Measurements from ENCODE around the gene PPP1R15B.

Gene PPP1R15B

GRCh38 chr1:204391629-204392028 is 20.0 kb downstream of the PPP1R15B start:
- no peak for TF ChIP-seq RAD21 (IDR thresholded peaks at IDR 0.05; ENCODE audit: low read depth)
- TF ChIP-seq EP300 (IDR thresholded peaks at IDR 0.05; ENCODE audit: borderline replicate concordance) = no peak
- no peak for TF ChIP-seq EGR1 (IDR thresholded peaks at IDR 0.05)
- TF ChIP-seq TCF12 (IDR thresholded peaks at IDR 0.05; ENCODE audit: low read depth) = no peak
- TF ChIP-seq TAF1 (IDR thresholded peaks at IDR 0.05; ENCODE audit: low read depth) = no peak
- no peak for TF ChIP-seq TEAD4 (IDR thresholded peaks at IDR 0.05)
- TF ChIP-seq ZBTB7A (IDR thresholded peaks at IDR 0.05; ENCODE audit: low read depth) = no peak
- TF ChIP-seq YY1 (IDR thresholded peaks at IDR 0.05; ENCODE audit: low read depth) = no peak
- no peak for TF ChIP-seq USF1 (IDR thresholded peaks at IDR 0.05)

GRCh38 chr1:204390751-204391466 is 20.7 kb downstream of the PPP1R15B start:
- TF ChIP-seq RAD21 (IDR thresholded peaks at IDR 0.05; ENCODE audit: low read depth) (no peak), EP300 (IDR thresholded peaks at IDR 0.05; ENCODE audit: borderline replicate concordance) (no peak), FOXM1 (IDR thresholded peaks at IDR 0.05; ENCODE audit: borderline replicate concordance, low read depth) (no peak), TEAD4 (IDR thresholded peaks at IDR 0.05) (no peak), CREB1 (IDR thresholded peaks at IDR 0.05; ENCODE audit: low read depth) (no peak), NFIC (IDR thresholded peaks at IDR 0.05) (no peak), TAF1 (IDR thresholded peaks at IDR 0.05; ENCODE audit: low read depth) (no peak), USF1 (IDR thresholded peaks at IDR 0.05) (no peak), TCF12 (IDR thresholded peaks at IDR 0.05; ENCODE audit: low read depth) (no peak), YY1 (IDR thresholded peaks at IDR 0.05; ENCODE audit: low read depth) (no peak), REST (IDR thresholded peaks at IDR 0.05; ENCODE audit: low read depth) (no peak), CEBPB (IDR thresholded peaks at IDR 0.05) (no peak)

- TF ChIP-seq YY1 (IDR thresholded peaks at IDR 0.05; ENCODE audit: low read depth) = no peak
- no peak for TF ChIP-seq ZBTB7A (IDR thresholded peaks at IDR 0.05; ENCODE audit: low read depth)
- TF ChIP-seq REST (IDR thresholded peaks at IDR 0.05; ENCODE audit: low read depth) = no peak
- TF ChIP-seq MAX (IDR thresholded peaks at IDR 0.05) = no peak
- no peak for TF ChIP-seq CEBPB (IDR thresholded peaks at IDR 0.05)
- no peak for TF ChIP-seq EP300 (IDR thresholded peaks at IDR 0.05; ENCODE audit: borderline replicate concordance)
- no peak for TF ChIP-seq RAD21 (IDR thresholded peaks at IDR 0.05; ENCODE audit: low read depth)
- TF ChIP-seq NFIC (IDR thresholded peaks at IDR 0.05) = no peak
- TF ChIP-seq TCF12 (IDR thresholded peaks at IDR 0.05; ENCODE audit: low read depth) = no peak
- no peak for TF ChIP-seq TAF1 (IDR thresholded peaks at IDR 0.05; ENCODE audit: low read depth)
- TF ChIP-seq USF1 (IDR thresholded peaks at IDR 0.05) = no peak
- TF ChIP-seq EGR1 (IDR thresholded peaks at IDR 0.05) = no peak
- no peak for TF ChIP-seq FOXM1 (IDR thresholded peaks at IDR 0.05; ENCODE audit: borderline replicate concordance, low read depth)
- TF ChIP-seq CREB1 (IDR thresholded peaks at IDR 0.05; ENCODE audit: low read depth) = no peak
- TF ChIP-seq TEAD4 (IDR thresholded peaks at IDR 0.05) = no peak
Measured at GRCh38 chr1:204385727-204386126, 25.9 kb downstream of the PPP1R15B start.

- TF ChIP-seq FOXM1 (IDR thresholded peaks at IDR 0.05; ENCODE audit: borderline replicate concordance, low read depth) = no peak
- no peak for TF ChIP-seq MAX (IDR thresholded peaks at IDR 0.05)
- no peak for TF ChIP-seq CEBPB (IDR thresholded peaks at IDR 0.05)
- no peak for TF ChIP-seq TCF12 (IDR thresholded peaks at IDR 0.05; ENCODE audit: low read depth)
- TF ChIP-seq TAF1 (IDR thresholded peaks at IDR 0.05; ENCODE audit: low read depth) = no peak
- no peak for TF ChIP-seq CREB1 (IDR thresholded peaks at IDR 0.05; ENCODE audit: low read depth)
- no peak for TF ChIP-seq RAD21 (IDR thresholded peaks at IDR 0.05; ENCODE audit: low read depth)
- no peak for TF ChIP-seq USF1 (IDR thresholded peaks at IDR 0.05)
- no peak for TF ChIP-seq NFIC (IDR thresholded peaks at IDR 0.05)
- TF ChIP-seq YY1 (IDR thresholded peaks at IDR 0.05; ENCODE audit: low read depth) = no peak
- TF ChIP-seq ZBTB7A (IDR thresholded peaks at IDR 0.05; ENCODE audit: low read depth) = no peak
Measured at GRCh38 chr1:204384636-204385352, 26.8 kb downstream of the PPP1R15B start.

Data from Ishikawa (cell line).